Panc1 (cell line): ENCODE measurements around the gene EMD.

Source experiments
- POLR2AphosphoS5 ChIP-seq: IDR thresholded peaks from 2 replicates; pipeline ENCODE4 v1.6.1; 2012; ENCODE audit warnings: mild to moderate bottlenecking, low read depth, low read length, moderate library complexity
- SIN3A ChIP-seq: IDR thresholded peaks from 2 replicates; pipeline ENCODE4 v1.6.1; 2012; ENCODE audit warnings: low read depth, mild to moderate bottlenecking, low read length, moderate library complexity, borderline replicate concordance; ENCODE audit not compliant: insufficient read depth
- TCF7L2 ChIP-seq: IDR thresholded peaks from 2 replicates; pipeline ENCODE4 v1.6.1; 2011; ENCODE audit warnings: mild to moderate bottlenecking, low read depth, low read length, inconsistent platforms
- TF ChIP-seq, protein P1 (sequence below): fragments of 450-650 bp; IDR thresholded peaks from 2 replicates; pipeline ENCODE4 v1.5.1; 2017; ENCODE audit warnings: mild to moderate bottlenecking
- TF ChIP-seq, protein P2 (sequence below), 2 experiments: IDR thresholded peaks; 2 replicates each; pipeline ENCODE4 v1.6.1; 2011 to 2012; ENCODE audit warnings: low read depth in 2 of 2, control low read depth in 1 of 2, low read length in 1 of 2, mild to moderate bottlenecking in 1 of 2, moderate library complexity in 1 of 2; ENCODE audit not compliant: insufficient read depth in 1 of 2

DNA sequence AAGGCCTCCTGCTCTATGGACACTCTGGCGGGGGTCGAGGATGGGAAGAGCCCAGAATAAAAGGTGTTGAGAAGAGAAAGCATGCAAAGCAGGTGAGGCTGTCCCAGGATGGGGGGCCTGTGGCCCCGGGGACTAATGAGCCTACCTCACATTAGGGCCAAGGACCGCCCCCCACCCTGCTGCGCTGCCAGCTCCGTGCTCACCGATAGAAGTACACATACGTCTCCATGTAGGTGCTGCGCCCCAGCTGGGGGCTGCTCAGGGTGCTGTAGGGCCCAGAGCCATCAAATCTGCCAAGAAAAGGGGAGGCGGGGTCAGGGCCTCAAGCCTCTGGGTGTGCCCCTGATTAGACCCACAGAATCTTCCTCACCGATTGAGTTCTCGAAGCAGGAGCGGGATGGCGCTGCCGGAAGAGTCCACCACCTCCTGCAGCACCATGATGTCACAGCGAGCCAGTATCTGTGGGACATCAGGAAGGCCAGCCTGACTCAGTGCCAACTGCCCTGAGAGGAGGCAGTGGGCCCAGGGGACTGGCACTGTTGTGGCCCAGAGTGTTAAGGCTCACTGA lies 25.6 kb downstream of the EMD start:
- TF ChIP-seq, protein P1, sequence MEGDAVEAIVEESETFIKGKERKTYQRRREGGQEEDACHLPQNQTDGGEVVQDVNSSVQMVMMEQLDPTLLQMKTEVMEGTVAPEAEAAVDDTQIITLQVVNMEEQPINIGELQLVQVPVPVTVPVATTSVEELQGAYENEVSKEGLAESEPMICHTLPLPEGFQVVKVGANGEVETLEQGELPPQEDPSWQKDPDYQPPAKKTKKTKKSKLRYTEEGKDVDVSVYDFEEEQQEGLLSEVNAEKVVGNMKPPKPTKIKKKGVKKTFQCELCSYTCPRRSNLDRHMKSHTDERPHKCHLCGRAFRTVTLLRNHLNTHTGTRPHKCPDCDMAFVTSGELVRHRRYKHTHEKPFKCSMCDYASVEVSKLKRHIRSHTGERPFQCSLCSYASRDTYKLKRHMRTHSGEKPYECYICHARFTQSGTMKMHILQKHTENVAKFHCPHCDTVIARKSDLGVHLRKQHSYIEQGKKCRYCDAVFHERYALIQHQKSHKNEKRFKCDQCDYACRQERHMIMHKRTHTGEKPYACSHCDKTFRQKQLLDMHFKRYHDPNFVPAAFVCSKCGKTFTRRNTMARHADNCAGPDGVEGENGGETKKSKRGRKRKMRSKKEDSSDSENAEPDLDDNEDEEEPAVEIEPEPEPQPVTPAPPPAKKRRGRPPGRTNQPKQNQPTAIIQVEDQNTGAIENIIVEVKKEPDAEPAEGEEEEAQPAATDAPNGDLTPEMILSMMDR, result no peak
- TF ChIP-seq, protein P2, sequence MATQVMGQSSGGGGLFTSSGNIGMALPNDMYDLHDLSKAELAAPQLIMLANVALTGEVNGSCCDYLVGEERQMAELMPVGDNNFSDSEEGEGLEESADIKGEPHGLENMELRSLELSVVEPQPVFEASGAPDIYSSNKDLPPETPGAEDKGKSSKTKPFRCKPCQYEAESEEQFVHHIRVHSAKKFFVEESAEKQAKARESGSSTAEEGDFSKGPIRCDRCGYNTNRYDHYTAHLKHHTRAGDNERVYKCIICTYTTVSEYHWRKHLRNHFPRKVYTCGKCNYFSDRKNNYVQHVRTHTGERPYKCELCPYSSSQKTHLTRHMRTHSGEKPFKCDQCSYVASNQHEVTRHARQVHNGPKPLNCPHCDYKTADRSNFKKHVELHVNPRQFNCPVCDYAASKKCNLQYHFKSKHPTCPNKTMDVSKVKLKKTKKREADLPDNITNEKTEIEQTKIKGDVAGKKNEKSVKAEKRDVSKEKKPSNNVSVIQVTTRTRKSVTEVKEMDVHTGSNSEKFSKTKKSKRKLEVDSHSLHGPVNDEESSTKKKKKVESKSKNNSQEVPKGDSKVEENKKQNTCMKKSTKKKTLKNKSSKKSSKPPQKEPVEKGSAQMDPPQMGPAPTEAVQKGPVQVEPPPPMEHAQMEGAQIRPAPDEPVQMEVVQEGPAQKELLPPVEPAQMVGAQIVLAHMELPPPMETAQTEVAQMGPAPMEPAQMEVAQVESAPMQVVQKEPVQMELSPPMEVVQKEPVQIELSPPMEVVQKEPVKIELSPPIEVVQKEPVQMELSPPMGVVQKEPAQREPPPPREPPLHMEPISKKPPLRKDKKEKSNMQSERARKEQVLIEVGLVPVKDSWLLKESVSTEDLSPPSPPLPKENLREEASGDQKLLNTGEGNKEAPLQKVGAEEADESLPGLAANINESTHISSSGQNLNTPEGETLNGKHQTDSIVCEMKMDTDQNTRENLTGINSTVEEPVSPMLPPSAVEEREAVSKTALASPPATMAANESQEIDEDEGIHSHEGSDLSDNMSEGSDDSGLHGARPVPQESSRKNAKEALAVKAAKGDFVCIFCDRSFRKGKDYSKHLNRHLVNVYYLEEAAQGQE (IDR thresholded peaks at IDR 0.05; ENCODE audit: insufficient read depth in 1 of 2, low read depth in 2 of 2, low read length in 1 of 2), result no peak
- TF ChIP-seq POLR2AphosphoS5 (no peak), SIN3A (no peak), TCF7L2 (no peak)
